Erythroblast (primary cell): Measurements from ENCODE around the gene GMDS.

Experiments
- GATA1 ChIP-seq: IDR thresholded peaks from 2 replicates; pipeline ENCODE4 v1.6.1; 2011; ENCODE audit warnings: low read depth, mild to moderate bottlenecking, control low read depth, low read length, moderate library complexity
- POLR2A ChIP-seq: IDR thresholded peaks from 2 replicates; pipeline ENCODE4 v1.6.1; 2011; ENCODE audit warnings: mild to moderate bottlenecking, low read length

DNA sequence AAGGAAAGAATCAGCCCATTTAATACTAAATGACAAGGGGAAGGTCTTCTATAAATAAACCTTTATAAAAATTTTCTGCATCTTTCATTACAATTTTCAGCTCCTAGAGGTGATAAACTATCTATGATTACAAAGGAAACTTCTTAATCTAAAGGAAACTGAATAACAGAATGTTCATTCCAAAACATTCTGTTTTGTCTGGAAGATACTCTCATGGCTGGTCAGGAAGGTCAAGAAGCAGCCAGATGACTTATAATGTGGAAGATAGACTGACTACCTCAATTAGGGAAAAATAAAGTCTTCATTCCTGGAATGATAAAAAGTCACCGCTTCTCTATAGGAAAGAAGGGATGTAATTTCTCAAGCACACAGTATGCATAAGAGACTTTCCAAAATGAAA lies 131.3 kb downstream of the GMDS start:
- TF ChIP-seq POLR2A (no peak), GATA1 (no peak)
